CD4-positive, CD25-positive, alpha-beta regulatory T cell (primary cell): ENCODE results near the gene MRTFB. TPM values are rescaled to one million over a fixed set of nuclear protein-coding genes. Genes with fewer than 3 reads are reported as not detected.

Experiments
- ATAC-seq, 2 donors: fragments of 150-1000 bp; cut with Tn5 transposase; one replicate each; pipeline ENCODE4 v1.10.0; 2021; ENCODE audit warnings: low read depth in 2 of 2, moderate number of reproducible peaks in 2 of 2, moderate library complexity in 1 of 2
- DNase-seq, 3 donors: peaks; one replicate each; pipeline versions ENCODE4 v3.0.0 to v3.0.0-alpha.2; 2012 to 2022; ENCODE audit warnings: mixed read lengths in 1 of 3
- H3K27ac ChIP-seq: one replicate; pipeline ENCODE4 v1.7.0; 2013; ENCODE audit warnings: mild to moderate bottlenecking, low read length; ENCODE audit not compliant: insufficient read depth, poor library complexity, severe bottlenecking
- H3K27me3 ChIP-seq: one replicate; pipeline ENCODE4 v1.7.0; 2013; ENCODE audit warnings: low read length; ENCODE audit not compliant: control insufficient read depth, insufficient read depth
- H3K36me3 ChIP-seq: one replicate; pipeline ENCODE4 v1.7.0; 2013; ENCODE audit warnings: mild to moderate bottlenecking, low read length, moderate library complexity; ENCODE audit not compliant: control insufficient read depth, insufficient read depth
- H3K4me1 ChIP-seq: 2 replicates; pipeline ENCODE4 v1.7.0; 2013; ENCODE audit warnings: mild to moderate bottlenecking, low read length; ENCODE audit not compliant: insufficient read depth, control insufficient read depth, poor library complexity, severe bottlenecking
- H3K4me3 ChIP-seq: one replicate; pipeline ENCODE4 v1.7.0; 2013; ENCODE audit warnings: low read depth, mild to moderate bottlenecking, low read length, moderate library complexity
- H3K9me3 ChIP-seq, 2 experiments: 1 replicate in 1 of 2; 2 replicates in 1 of 2; pipeline ENCODE4 v1.7.0; 2013; ENCODE audit warnings: low read length in 2 of 2, mild to moderate bottlenecking in 1 of 2, moderate library complexity in 1 of 2; ENCODE audit not compliant: control insufficient read depth in 2 of 2
- H3K27ac Mint-ChIP-seq, 3 donors: one replicate each; pipeline ENCODE4 v1.8.0; 2020 to 2022; ENCODE audit warnings: mild to moderate bottlenecking in 3 of 3, mixed read lengths in 3 of 3, moderate library complexity in 2 of 3
- H3K27me3 Mint-ChIP-seq: one replicate; pipeline ENCODE4 v1.8.0; 2022; ENCODE audit warnings: mild to moderate bottlenecking, mixed read lengths
- H3K36me3 Mint-ChIP-seq: one replicate; pipeline ENCODE4 v1.8.0; 2020; ENCODE audit warnings: mixed read lengths
- H3K4me1 Mint-ChIP-seq, 4 donors: one replicate each; pipeline ENCODE4 v1.8.0; 2020 to 2022; ENCODE audit warnings: mixed read lengths in 4 of 4, mild to moderate bottlenecking in 1 of 4
- H3K4me3 Mint-ChIP-seq, 4 donors: one replicate each; pipeline ENCODE4 v1.8.0; 2020 to 2022; ENCODE audit warnings: mild to moderate bottlenecking in 4 of 4, mixed read lengths in 4 of 4, moderate library complexity in 3 of 4
- H3K9me3 Mint-ChIP-seq, 7 donors: one replicate each; pipeline ENCODE4 v1.8.0; 2020 to 2022; ENCODE audit warnings: mixed read lengths in 7 of 7, mild to moderate bottlenecking in 3 of 7, moderate library complexity in 2 of 7
- polyA plus RNA-seq, 4 donors: library from polyadenylated mRNA; unstranded; fragments of 300-500 nt; fragmentation: Illumina TruSeq; gene quantifications; one replicate each; pipeline ENCODE4 v1.2.3, GENCODE V29; 2021
- total RNA-seq: library from RNA; stranded (reverse); gene quantifications from one replicate; pipeline ENCODE4 v1.2.3, GENCODE V29; 2022

Gene MRTFB
- total and polyA plus RNA-seq, 5 donors from 2014 or later, result 3.2 to 21.9 (median 4.4) TPM

DNA sequence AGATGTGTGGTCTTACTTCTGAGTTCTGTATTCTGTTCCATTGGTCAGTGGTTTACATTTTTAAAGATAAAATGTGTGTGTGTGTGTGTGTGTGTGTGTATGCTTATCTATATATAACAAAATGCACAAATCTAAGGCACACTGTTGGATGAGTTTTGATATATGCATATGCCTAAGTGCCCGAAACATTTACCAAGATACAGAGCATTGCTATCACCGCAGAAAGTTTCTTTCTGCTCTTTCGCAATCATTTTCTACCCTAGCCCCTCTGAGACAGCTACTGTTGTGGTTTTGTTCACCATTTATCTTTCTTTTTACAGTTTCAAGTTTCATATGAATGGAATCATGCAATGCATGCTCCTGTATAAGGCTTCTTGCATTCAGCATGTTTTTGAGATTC is 97.0 kb downstream of the MRTFB start:
- Histone ChIP-seq H3K4me3 (no peak overlapping the region), H3K36me3 (no peaks in the 10 kb centered on the region), H3K4me1 (no peaks in the 10 kb centered on the region), H3K27me3 (no peaks in the 10 kb centered on the region), H3K9me3 (no peaks in the 10 kb centered on the region), H3K27ac (no peak overlapping the region)
- DNase-seq (no peak), ATAC-seq (no peak)
- no peaks in the 10 kb centered on the region for H3K27me3 Mint-ChIP-seq
- H3K4me3 Mint-ChIP-seq, result no peak overlapping the region
- H3K27ac Mint-ChIP-seq, result no peak overlapping the region
- peaks cover 0 to 9% (median 1%) of the 10 kb centered on the region in 7 donors for H3K9me3 Mint-ChIP-seq
- H3K36me3 Mint-ChIP-seq, result peaks cover 9% of the 10 kb centered on the region
- peaks cover 0 to 13% (median 4%) of the 10 kb centered on the region in 4 donors for H3K4me1 Mint-ChIP-seq

DNA sequence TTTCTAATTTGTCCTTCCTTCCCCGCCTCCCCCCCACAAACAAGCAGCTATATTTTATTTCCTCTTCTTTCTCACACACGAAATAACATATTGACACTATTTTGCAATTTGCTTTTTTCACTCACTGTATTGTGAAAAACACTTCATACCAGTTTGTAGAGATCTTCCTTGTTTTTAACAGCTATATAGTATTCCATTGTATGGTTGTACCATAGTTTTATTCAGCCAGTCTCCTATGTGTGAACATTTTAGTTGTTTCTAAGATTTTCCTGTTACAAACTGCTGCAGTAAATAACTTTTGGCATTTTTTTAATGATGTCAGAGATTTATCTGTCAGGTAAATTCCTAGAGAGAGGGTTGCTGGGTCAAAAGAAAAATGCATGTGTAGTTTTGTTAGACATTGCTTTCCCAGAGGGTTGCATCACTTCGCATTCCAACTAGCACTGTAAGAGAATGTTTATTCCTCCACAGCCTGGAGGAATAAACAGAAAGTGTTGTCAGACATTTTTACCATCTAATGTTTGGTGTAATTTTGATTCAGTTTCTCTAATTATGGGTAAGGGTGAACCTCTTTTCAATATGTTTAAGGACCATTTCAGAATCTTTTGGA is 101.2 kb downstream of the MRTFB start:
- H3K4me3 Mint-ChIP-seq, result no peak overlapping the region
- Histone ChIP-seq H3K4me1 (no peaks in the 10 kb centered on the region), H3K9me3 (no peaks in the 10 kb centered on the region), H3K27ac (no peak overlapping the region), H3K4me3 (no peak overlapping the region), H3K36me3 (no peaks in the 10 kb centered on the region), H3K27me3 (no peaks in the 10 kb centered on the region)
- H3K9me3 Mint-ChIP-seq, result peaks cover 0 to 13% (median 2%) of the 10 kb centered on the region in 7 donors
- H3K4me1 Mint-ChIP-seq, result peaks cover 0 to 8% (median 0%) of the 10 kb centered on the region in 4 donors
- no peak for ATAC-seq
- H3K36me3 Mint-ChIP-seq, result peaks cover 9% of the 10 kb centered on the region
- no peak overlapping the region for H3K27ac Mint-ChIP-seq
- H3K27me3 Mint-ChIP-seq, result no peaks in the 10 kb centered on the region
- DNase-seq, result no peak

DNA sequence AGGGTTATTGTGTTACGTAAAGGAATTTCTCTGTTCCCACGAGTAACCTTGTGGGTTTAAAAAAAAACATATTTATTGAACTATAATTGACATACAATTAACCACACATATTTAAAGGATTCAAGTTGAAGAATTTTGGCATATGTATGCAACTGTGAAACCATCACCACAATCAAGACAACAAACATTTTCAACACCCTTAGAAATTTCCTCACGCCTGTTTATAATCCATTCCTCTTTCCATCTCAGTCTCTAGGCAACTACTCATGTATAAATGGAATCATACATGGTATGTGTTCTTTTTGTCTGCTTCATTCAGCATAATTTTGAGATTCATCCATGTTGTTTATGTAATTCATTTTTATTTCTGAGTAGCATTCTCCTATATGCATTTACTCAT is 104.0 kb downstream of the MRTFB start:
- H3K27ac ChIP-seq, result no peak overlapping the region
- Mint-ChIP-seq H3K4me1 (peaks cover 0 to 4% (median 0%) of the 10 kb centered on the region in 4 donors), H3K9me3 (peaks cover 0 to 13% (median 2%) of the 10 kb centered on the region in 7 donors), H3K36me3 (peaks cover 9% of the 10 kb centered on the region), H3K27me3 (no peaks in the 10 kb centered on the region), H3K27ac (no peak overlapping the region), H3K4me3 (no peak overlapping the region)
- no peaks in the 10 kb centered on the region for H3K27me3 ChIP-seq
- H3K4me1 ChIP-seq, result no peaks in the 10 kb centered on the region
- H3K4me3 ChIP-seq, result no peak overlapping the region
- H3K9me3 ChIP-seq, result no peaks in the 10 kb centered on the region
- DNase-seq (no peak), ATAC-seq (no peak)
- no peaks in the 10 kb centered on the region for H3K36me3 ChIP-seq

DNA sequence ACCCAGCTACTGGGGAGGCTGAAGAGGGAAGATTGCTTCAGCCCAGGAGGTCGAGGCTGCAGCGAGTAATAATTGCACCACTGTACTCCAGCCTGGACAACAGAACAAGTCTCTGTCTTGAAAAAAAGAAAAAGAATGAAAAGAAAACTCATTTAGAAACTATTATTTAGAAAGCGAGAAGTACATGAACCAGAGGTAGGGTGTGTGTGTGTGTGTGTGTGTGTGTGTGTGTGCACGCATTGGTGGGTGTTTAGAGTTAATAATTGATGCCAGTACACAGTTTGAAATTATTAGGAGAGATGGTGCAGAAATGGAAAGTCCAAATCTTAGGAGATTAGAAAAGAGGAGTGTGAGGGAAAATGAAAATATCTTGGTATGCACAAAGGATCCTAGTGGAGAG is 106.6 kb downstream of the MRTFB start:
- Mint-ChIP-seq H3K9me3 (peaks cover 0 to 5% (median under 1%) of the 10 kb centered on the region in 7 donors), H3K36me3 (no peaks in the 10 kb centered on the region), H3K27me3 (no peaks in the 10 kb centered on the region), H3K4me3 (no peak overlapping the region), H3K4me1 (peaks cover 0 to 7% (median 0%) of the 10 kb centered on the region in 4 donors), H3K27ac (no peak overlapping the region)
- no peak overlapping the region for H3K4me3 ChIP-seq
- no peaks in the 10 kb centered on the region for H3K27me3 ChIP-seq
- H3K9me3 ChIP-seq, result no peaks in the 10 kb centered on the region
- H3K27ac ChIP-seq, result no peak overlapping the region
- no peaks in the 10 kb centered on the region for H3K4me1 ChIP-seq
- H3K36me3 ChIP-seq, result no peaks in the 10 kb centered on the region
- ATAC-seq (no peak), DNase-seq (no peak)

DNA sequence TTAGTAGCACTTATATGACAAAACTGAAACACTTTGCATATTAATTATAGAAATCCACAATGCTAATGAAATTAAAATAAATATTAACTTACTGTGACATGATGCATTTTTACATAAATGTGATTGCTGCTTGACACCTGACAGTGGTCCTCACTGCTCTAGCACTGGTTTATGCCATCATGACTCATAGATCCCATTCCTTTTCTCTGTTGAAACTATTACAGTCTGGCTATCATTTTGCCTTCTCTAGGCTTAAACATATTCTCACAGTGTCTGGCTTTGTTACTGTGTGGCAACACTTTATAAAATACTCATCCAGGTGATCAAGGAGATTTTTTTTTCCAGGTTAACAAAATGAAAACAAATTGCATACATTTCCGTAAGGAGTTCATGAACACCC is 108.0 kb downstream of the MRTFB start:
- H3K4me1 Mint-ChIP-seq, result peaks cover 0 to 7% (median 0%) of the 10 kb centered on the region in 4 donors
- no peaks in the 10 kb centered on the region for H3K27me3 ChIP-seq
- H3K9me3 Mint-ChIP-seq, result peaks cover 0 to 3% (median 0%) of the 10 kb centered on the region in 7 donors
- no peak overlapping the region for H3K27ac ChIP-seq
- no peak for DNase-seq
- no peaks in the 10 kb centered on the region for H3K9me3 ChIP-seq
- no peak overlapping the region for H3K4me3 Mint-ChIP-seq
- no peak for ATAC-seq
- no peak overlapping the region for H3K4me3 ChIP-seq
- H3K36me3 Mint-ChIP-seq, result no peaks in the 10 kb centered on the region
- no peak overlapping the region for H3K27ac Mint-ChIP-seq
- H3K27me3 Mint-ChIP-seq, result no peaks in the 10 kb centered on the region
- no peaks in the 10 kb centered on the region for H3K4me1 ChIP-seq
- no peaks in the 10 kb centered on the region for H3K36me3 ChIP-seq

DNA sequence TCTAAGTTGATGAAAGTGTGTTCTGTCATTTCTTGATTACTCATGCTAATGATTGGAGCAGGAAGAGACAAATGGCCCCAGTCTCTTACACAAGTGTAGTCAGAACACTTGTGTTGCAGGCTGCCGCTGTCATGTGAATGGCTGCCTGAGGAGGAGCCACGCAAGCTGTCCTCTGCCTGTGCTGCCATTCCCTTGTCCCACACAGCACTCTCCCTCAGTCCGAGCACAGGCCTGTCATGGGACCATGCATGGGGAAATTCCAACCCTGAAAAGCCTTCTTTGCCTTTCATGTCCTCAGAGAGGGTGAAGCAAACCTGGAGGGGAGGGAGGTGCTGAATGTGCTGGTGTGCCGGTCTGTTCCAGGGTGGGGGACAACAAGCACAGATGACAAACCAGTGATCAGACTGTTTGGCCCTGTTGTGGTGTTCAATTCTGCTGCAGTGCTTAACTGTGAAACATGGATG is 109.4 kb downstream of the MRTFB start:
- Histone ChIP-seq H3K27ac (no peak overlapping the region), H3K4me1 (no peaks in the 10 kb centered on the region), H3K4me3 (no peak overlapping the region), H3K27me3 (no peaks in the 10 kb centered on the region), H3K9me3 (no peaks in the 10 kb centered on the region), H3K36me3 (no peaks in the 10 kb centered on the region)
- DNase-seq, result no peak
- Mint-ChIP-seq H3K9me3 (peaks cover 0 to 3% (median 0%) of the 10 kb centered on the region in 7 donors), H3K27ac (no peak overlapping the region), H3K36me3 (no peaks in the 10 kb centered on the region), H3K4me3 (no peak overlapping the region), H3K27me3 (no peaks in the 10 kb centered on the region), H3K4me1 (peaks cover 0 to 12% (median 0%) of the 10 kb centered on the region in 4 donors)
- no peak for ATAC-seq

DNA sequence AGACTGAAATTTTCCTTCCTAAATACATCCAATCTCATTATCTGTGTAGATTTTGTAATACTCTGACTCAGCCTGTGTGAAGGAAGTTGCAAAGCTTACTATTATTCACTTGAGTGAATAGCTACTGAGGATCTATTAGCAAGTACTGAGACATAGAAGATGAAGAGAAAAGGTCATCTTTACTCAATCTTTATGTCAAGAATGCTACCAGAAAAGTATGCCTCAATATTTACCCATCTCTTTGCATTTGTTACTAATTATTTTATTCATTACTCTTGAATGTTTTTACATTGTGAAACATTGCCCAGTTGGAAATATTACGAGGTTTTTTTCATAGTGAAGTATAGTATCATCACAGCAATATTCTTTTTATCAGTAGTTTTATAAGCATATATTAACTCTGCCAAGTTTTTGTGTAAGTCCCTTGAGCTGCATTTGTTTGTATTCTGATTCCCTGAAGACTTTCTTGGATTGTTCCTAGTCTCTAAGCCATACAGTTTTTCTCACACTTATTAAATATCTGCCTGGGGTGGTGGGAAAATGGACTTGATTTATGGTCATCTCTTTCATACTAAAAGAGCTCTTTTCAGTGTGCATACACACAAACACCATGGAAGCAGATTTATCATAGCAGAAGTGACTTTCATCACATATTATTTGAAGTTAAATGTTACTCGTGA is 110.4 kb downstream of the MRTFB start:
- no peaks in the 10 kb centered on the region for H3K27me3 ChIP-seq
- H3K4me1 ChIP-seq, result no peaks in the 10 kb centered on the region
- Mint-ChIP-seq H3K27me3 (no peaks in the 10 kb centered on the region), H3K4me1 (peaks cover 0 to 17% (median 7%) of the 10 kb centered on the region in 4 donors), H3K36me3 (no peaks in the 10 kb centered on the region), H3K27ac (peak overlapping the region in 1 of 3 donors; percentile 1), H3K9me3 (peaks cover 0 to 3% (median 0%) of the 10 kb centered on the region in 7 donors), H3K4me3 (no peak overlapping the region)
- no peaks in the 10 kb centered on the region for H3K36me3 ChIP-seq
- no peak for ATAC-seq
- DNase-seq, result no peak
- H3K27ac ChIP-seq, result no peak overlapping the region
- H3K4me3 ChIP-seq, result no peak overlapping the region
- H3K9me3 ChIP-seq, result no peaks in the 10 kb centered on the region
